Left hindlimb (tissue), 1 donor: ENCODE results near the gene C9orf57.
"Not testable (repeated sequence)": the region's sequence is repeated elsewhere in the genome, so short reads cannot be mapped to it uniquely, and the experiment has no call there.

Experiments
- DNase-seq: peaks from one replicate; pipeline ENCODE4 v3.0.0-alpha.2; 2018

The C9orf57 gene

DNA sequence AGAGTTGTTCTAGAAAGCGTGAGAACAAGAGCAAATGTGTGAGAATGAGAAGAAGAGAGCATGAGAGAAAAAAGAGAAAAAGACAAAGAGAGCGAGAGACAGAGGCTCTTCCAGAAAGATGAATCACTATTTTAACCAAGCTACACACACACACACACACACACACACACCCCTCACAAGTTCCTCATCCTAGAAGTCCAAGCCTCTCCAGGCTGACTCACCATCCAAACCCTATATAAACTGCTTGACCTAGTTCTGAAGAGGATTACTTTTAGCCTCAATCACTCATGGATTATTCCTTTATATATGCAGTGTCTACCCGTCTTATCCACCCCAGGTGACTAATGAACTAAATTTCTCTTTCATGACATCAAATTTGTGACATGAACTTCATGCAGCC lies 37.6 kb downstream of the C9orf57 start:
- DNase-seq: no peak

GRCh38 chr9:72013292-72013760 lies 47.1 kb downstream of the C9orf57 start:
- DNase-seq: no peak

- DNase-seq: no peak
Measured at GRCh38 chr9:72012646-72013045, 47.8 kb downstream of the C9orf57 start.

DNA sequence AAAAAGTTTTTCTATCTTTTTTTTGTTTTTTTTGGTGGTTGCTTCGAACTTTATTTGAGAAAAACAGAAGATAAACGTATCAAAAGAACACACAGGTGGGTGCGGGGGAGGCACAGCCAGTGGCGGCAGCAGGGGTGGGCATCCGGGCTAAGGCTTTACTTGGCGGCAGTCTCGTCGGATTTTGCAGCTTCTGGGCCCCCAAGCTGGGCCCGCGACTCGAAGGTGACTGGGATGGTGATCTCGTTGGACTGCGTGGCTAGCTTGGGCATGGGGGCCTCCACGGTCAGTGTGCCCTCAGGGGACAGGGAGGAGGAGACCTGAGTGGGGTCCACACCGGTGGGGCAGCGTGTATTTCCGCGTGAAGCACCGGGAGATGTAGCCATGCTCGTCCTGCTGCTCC lies 52.7 kb downstream of the C9orf57 start:
- DNase-seq: not testable (repeated sequence)

DNA sequence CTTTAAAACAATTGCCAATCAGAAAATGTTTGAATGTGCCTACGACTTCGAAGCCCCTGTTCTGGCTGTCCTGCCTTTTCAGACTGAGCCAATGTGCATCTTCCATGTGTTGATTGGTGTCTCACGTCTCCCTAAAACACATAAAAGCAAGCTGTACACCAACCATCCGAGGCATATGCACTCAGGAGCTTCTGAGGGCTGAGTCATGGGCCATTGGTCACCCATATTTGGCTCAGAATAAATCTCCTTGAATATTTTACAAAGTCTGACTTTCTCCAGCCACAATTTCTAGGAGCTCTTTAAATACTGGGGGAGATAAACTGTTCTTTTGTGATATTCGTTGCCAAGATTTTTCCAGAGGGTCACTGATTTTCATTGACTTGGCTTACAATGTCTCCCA lies 53.9 kb downstream of the C9orf57 start:
- DNase-seq: no peak

DNA sequence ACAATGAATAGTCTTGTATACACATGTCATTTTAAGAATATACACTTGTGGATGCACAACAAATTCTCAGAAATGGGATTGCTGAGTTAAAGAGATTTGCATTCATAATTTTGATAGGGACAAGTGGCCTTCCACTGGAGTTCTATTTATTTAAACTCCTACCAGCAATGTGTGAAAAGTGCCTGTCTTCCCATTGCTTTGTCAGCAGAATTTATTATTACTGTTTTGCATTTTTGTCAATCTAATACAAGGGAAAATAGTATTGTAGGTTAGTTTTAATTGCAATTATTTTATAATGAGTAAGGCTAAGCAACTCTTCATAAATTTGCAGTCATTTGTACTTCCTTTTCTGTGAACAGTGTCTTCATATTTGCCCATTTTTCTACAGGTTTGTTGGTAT lies 55.0 kb downstream of the C9orf57 start:
- DNase-seq: no peak
